ENCODE data around the gene TCIRG1. TPM values are rescaled to one million over a fixed set of nuclear protein-coding genes. Genes with fewer than 3 reads are reported as not detected.

TCIRG1 gene
- polyA plus RNA-seq, 2 of the 4 experiments (the other 2 are of a cell fraction), result 36.3 to 120 TPM

DNA sequence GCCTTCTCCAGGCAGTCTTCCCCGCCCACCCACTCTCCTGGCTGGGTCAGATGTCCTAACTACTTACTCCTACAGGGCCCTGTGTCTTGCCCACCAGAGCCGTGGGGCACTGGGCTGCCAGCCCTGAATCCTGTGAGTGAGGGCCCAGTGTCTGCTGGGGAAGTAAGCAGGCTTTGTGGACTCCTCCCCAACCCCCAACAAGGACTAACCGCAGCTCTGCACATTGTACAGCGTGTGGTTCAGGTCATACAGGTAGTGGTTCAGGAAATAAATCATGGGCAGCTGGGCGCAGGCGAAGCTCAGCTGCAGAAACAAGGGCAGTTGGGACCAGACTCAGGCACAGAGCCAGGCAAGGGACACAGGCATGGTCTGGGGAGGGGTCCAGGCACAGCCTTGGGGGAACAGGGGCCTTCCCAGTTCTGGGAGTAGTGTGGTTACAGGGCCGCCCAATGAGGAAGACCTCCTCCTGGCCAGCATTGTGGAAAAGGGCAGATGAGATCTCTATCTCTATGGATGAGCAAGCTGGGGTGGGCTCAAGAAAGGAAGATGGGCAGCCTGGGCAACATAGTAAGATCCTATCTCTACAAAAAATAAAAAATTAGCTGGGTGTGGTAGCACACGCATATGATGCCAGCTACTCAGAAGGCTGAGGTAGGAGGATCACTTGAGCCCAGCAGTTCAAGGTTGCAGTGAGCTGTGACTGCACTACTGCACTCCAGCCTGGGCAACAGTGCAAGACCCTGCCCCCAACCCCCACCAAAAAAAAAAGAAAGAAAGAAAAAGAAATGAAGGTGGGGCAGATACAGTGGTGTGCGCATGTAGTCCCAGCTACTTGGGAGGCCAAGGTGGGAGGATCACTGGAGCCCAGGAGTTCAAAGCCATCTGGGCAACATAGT, 40.4 kb upstream of the TCIRG1 start:
- DNase-seq (ENCODE audit: low read depth in 1 of 2, low spot score in 1 of 2) (no peak), FAIRE-seq (no peak), ATAC-seq (no peak)
- WGBS (ENCODE audit: missing lambda C conversion rate), result 92% methylated on average over 9 of the region's 9 CpGs
- TF ChIP-seq, protein P1, sequence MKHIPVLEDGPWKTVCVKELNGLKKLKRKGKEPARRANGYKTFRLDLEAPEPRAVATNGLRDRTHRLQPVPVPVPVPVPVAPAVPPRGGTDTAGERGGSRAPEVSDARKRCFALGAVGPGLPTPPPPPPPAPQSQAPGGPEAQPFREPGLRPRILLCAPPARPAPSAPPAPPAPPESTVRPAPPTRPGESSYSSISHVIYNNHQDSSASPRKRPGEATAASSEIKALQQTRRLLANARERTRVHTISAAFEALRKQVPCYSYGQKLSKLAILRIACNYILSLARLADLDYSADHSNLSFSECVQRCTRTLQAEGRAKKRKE (CRISPR knock-in tag; IDR thresholded peaks at IDR 0.05; ENCODE audit: low read depth), result no peak
- TF ChIP-seq CBX2 (IDR thresholded peaks at IDR 0.05; ENCODE audit: borderline replicate concordance, low read depth) (no peak), FOXS1 (CRISPR knock-in tag; IDR thresholded peaks at IDR 0.05) (no peak), ZSCAN20 (CRISPR knock-in tag; IDR thresholded peaks at IDR 0.05) (no peak), EHMT2 (IDR thresholded peaks at IDR 0.05; ENCODE audit: low read depth) (no peak), RFX5 (IDR thresholded peaks at IDR 0.05) (no peak)
- TF ChIP-seq, protein P2, sequence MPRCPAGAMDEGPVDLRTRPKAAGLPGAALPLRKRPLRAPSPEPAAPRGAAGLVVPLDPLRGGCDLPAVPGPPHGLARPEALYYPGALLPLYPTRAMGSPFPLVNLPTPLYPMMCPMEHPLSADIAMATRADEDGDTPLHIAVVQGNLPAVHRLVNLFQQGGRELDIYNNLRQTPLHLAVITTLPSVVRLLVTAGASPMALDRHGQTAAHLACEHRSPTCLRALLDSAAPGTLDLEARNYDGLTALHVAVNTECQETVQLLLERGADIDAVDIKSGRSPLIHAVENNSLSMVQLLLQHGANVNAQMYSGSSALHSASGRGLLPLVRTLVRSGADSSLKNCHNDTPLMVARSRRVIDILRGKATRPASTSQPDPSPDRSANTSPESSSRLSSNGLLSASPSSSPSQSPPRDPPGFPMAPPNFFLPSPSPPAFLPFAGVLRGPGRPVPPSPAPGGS (IDR thresholded peaks at IDR 0.05), result no peak
- Histone ChIP-seq H3K27ac (no peak overlapping the region), H3K9me3 (no peaks in the 10 kb centered on the region), H3K4me1 (peaks cover 22% of the 10 kb centered on the region), H3K4me3 (no peak overlapping the region), H3K4me2 (no peak overlapping the region)
- ChIA-PET POLR2A (interaction anchor here (1.3 kb wide), 1 partner anchor 12 kb away, joined by 4 read pairs; the partner anchor contains the start of gene ALDH3B1), CTCF (interaction anchor here (0.6 to 1.5 kb wide), 3 partner anchors 11 to 187 kb away, joined by 3 to 5 read pairs (median 4); no protein-coding TSS in a partner anchor)

DNA sequence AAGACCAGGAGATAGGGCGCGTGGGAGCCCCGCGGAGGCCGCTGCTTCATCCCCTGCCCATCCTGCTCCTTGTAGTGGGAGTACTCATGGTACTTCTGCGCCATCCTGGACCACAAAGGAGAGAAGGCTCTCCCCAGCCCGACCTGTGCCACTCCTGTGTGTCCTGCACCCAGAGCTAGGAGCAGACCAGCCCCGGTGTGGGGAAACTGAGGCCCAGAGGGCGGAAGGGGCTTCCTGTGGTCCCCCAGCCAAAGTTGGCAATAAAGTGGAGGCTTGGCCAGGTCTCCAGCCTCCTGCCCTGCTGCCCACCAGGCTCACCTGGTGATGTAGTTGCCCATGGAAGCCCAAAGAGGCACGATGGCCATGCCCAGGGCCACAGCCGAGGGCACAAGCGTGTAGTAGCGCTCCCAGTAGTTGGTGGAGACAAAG, 39.6 kb upstream of the TCIRG1 start:
- no peaks in the 10 kb centered on the region for H3K9me3 ChIP-seq
- H3K27ac ChIP-seq, result no peak overlapping the region
- no peak overlapping the region for H3K4me2 ChIP-seq
- ATAC-seq (no peak), DNase-seq (ENCODE audit: low read depth in 1 of 2, low spot score in 1 of 2) (no peak), FAIRE-seq (no peak)
- no peak for TF ChIP-seq JUN (IDR thresholded peaks at IDR 0.05)
- TF ChIP-seq, protein P3, sequence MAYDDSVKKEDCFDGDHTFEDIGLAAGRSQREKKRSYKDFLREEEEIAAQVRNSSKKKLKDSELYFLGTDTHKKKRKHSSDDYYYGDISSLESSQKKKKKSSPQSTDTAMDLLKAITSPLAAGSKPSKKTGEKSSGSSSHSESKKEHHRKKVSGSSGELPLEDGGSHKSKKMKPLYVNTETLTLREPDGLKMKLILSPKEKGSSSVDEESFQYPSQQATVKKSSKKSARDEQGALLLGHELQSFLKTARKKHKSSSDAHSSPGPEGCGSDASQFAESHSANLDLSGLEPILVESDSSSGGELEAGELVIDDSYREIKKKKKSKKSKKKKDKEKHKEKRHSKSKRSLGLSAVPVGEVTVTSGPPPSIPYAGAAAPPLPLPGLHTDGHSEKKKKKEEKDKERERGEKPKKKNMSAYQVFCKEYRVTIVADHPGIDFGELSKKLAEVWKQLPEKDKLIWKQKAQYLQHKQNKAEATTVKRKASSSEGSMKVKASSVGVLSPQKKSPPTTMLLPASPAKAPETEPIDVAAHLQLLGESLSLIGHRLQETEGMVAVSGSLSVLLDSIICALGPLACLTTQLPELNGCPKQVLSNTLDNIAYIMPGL (CRISPR knock-in tag; IDR thresholded peaks at IDR 0.05; ENCODE audit: borderline replicate concordance), result no peak
- TF ChIP-seq EHMT2 (IDR thresholded peaks at IDR 0.05; ENCODE audit: low read depth), result no peak
- TF ChIP-seq CBX2 (IDR thresholded peaks at IDR 0.05; ENCODE audit: borderline replicate concordance, low read depth), result no peak
- TF ChIP-seq FOSB (CRISPR knock-in tag; IDR thresholded peaks at IDR 0.05), result no peak
- no peak for TF ChIP-seq MAZ (IDR thresholded peaks at IDR 0.05; ENCODE audit: borderline replicate concordance, low read depth, low read length)
- TF ChIP-seq, protein P4, sequence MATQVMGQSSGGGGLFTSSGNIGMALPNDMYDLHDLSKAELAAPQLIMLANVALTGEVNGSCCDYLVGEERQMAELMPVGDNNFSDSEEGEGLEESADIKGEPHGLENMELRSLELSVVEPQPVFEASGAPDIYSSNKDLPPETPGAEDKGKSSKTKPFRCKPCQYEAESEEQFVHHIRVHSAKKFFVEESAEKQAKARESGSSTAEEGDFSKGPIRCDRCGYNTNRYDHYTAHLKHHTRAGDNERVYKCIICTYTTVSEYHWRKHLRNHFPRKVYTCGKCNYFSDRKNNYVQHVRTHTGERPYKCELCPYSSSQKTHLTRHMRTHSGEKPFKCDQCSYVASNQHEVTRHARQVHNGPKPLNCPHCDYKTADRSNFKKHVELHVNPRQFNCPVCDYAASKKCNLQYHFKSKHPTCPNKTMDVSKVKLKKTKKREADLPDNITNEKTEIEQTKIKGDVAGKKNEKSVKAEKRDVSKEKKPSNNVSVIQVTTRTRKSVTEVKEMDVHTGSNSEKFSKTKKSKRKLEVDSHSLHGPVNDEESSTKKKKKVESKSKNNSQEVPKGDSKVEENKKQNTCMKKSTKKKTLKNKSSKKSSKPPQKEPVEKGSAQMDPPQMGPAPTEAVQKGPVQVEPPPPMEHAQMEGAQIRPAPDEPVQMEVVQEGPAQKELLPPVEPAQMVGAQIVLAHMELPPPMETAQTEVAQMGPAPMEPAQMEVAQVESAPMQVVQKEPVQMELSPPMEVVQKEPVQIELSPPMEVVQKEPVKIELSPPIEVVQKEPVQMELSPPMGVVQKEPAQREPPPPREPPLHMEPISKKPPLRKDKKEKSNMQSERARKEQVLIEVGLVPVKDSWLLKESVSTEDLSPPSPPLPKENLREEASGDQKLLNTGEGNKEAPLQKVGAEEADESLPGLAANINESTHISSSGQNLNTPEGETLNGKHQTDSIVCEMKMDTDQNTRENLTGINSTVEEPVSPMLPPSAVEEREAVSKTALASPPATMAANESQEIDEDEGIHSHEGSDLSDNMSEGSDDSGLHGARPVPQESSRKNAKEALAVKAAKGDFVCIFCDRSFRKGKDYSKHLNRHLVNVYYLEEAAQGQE (IDR thresholded peaks at IDR 0.05), result no peak
- TF ChIP-seq, protein P5, sequence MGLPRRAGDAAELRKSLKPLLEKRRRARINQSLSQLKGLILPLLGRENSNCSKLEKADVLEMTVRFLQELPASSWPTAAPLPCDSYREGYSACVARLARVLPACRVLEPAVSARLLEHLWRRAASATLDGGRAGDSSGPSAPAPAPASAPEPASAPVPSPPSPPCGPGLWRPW (IDR thresholded peaks at IDR 0.05), result no peak
- TF ChIP-seq ZNF302 (CRISPR knock-in tag; IDR thresholded peaks at IDR 0.05), result no peak
- H3K4me1 ChIP-seq, result peaks cover 23% of the 10 kb centered on the region
- ChIA-PET CTCF (interaction anchor here (0.6 to 1.5 kb wide), 4 partner anchors 11 to 186 kb away, joined by 3 to 5 read pairs (median 4); no protein-coding TSS in a partner anchor), POLR2A (interaction anchor here (1.3 kb wide), 1 partner anchor 11 kb away, joined by 4 read pairs; the partner anchor contains the start of gene ALDH3B1)
- WGBS (ENCODE audit: missing lambda C conversion rate), result 92% methylated on average over 11 of the region's 13 CpGs
- no peak overlapping the region for H3K4me3 ChIP-seq

All from A549 (cell line).